Measurements from ENCODE around the gene SMC5.

Gene SMC5

DNA sequence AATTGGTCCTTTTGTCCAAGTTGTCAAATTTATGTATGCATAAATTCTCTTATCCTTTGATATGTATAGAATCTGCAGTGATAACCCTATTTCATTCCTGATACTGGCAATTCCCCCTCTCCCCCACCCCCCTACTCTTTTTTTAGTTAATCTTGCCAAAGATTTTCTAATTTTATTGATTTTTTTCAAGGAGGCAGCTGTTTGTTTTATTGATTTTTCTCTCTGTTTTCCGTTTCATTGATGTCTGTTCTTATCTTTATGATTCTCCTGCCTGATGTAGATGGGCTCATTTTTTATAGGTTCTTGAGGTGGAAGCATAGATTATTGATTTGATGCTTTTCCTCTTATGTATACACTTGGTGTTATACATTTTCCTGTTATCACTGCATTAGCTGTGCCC, 34.4 kb downstream of the SMC5 start:
- Mint-ChIP-seq H3K4me3 (no peak overlapping the region), H3K9me3 (peaks cover 46% of the 10 kb centered on the region), H3K4me1 (no peaks in the 10 kb centered on the region), H3K36me3 (ENCODE audit: low read depth) (peaks cover 85% of the 10 kb centered on the region), H3K27ac (no peak overlapping the region), H3K27me3 (ENCODE audit: low read depth, poor library complexity) (peaks cover 5% of the 10 kb centered on the region)
- DNase-seq, result no peak
- TF ChIP-seq, protein P1, sequence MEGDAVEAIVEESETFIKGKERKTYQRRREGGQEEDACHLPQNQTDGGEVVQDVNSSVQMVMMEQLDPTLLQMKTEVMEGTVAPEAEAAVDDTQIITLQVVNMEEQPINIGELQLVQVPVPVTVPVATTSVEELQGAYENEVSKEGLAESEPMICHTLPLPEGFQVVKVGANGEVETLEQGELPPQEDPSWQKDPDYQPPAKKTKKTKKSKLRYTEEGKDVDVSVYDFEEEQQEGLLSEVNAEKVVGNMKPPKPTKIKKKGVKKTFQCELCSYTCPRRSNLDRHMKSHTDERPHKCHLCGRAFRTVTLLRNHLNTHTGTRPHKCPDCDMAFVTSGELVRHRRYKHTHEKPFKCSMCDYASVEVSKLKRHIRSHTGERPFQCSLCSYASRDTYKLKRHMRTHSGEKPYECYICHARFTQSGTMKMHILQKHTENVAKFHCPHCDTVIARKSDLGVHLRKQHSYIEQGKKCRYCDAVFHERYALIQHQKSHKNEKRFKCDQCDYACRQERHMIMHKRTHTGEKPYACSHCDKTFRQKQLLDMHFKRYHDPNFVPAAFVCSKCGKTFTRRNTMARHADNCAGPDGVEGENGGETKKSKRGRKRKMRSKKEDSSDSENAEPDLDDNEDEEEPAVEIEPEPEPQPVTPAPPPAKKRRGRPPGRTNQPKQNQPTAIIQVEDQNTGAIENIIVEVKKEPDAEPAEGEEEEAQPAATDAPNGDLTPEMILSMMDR (IDR thresholded peaks at IDR 0.05), result no peak

DNA sequence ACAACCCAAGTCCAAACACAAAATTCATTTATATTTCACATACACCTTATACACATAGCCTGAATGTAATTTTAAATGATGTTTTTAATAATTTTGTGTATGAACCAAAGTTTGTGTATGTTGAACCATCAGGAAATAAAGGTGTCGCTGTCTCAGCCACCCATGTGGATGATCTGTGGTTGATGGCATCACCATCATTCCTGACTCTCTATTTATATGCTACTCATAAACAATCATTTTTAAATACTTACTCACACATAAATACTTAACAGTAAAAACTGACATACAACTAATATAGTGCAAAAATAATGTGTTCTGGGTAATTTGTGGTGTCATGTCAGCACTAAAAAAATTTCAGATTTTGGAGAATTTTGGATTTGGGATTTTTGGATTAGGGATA, 38.4 kb downstream of the SMC5 start:
- H3K4me3 Mint-ChIP-seq, result no peak overlapping the region
- DNase-seq, result no peak
- peaks cover 28% of the 10 kb centered on the region for H3K9me3 Mint-ChIP-seq
- no peaks in the 10 kb centered on the region for H3K4me1 Mint-ChIP-seq
- peaks cover 5% of the 10 kb centered on the region for H3K27me3 Mint-ChIP-seq (ENCODE audit: low read depth, poor library complexity)
- H3K36me3 Mint-ChIP-seq (ENCODE audit: low read depth), result peaks cover 82% of the 10 kb centered on the region
- TF ChIP-seq, protein P1 (IDR thresholded peaks at IDR 0.05), result no peak
- H3K27ac Mint-ChIP-seq, result no peak overlapping the region

DNA sequence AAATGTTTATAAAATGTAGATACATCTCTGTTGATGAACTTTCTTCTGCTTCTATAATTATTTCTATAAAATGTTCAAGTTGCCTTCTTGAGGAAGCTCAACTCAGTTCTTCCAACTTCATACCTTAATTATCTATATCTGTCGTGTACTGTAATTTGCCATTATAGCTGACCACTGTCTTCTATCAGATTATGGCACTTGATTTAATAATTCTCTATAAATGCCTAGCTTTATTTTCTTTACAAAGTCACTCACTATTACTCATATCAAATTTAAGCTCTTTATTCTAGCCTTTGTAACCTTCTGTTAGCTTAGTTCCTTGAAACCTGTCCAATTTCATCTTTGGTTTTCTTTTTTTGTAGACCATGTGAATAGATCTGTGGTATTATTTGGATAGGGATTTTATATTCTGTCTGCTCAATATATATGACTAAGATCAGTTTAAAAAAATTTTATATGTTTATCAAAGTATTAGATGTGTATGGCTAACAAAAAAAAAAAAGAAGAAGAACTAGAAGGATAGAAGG, 39.5 kb downstream of the SMC5 start:
- peaks cover 16% of the 10 kb centered on the region for H3K9me3 Mint-ChIP-seq

DNA sequence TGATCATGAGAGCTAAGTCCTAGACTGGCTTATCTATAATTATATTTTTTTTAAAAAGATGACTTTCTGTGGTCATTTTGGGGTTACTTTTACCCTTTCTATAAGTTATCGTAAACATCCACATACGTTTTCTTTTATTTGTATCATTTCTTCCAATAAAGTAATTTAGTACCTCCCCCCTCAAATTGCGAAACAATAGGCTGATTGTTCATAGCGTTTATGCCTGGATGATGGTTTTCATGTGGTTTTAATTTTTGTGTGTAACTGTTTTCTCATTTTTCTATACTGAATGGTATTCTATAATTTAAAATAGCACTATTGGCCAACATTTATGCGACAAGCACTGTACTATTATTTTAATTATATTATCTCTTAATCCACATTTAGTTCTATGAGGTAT, 44.5 kb downstream of the SMC5 start:
- Mint-ChIP-seq H3K4me1 (no peaks in the 10 kb centered on the region), H3K9me3 (peaks cover 12% of the 10 kb centered on the region), H3K27me3 (ENCODE audit: low read depth, poor library complexity) (no peaks in the 10 kb centered on the region), H3K27ac (no peak overlapping the region), H3K4me3 (no peak overlapping the region), H3K36me3 (ENCODE audit: low read depth) (peaks cover 88% of the 10 kb centered on the region)
- no peak for DNase-seq
- TF ChIP-seq, protein P1 (IDR thresholded peaks at IDR 0.05), result no peak

More for the DNA sequence above, 39.5 kb downstream of the SMC5 start:
- Mint-ChIP-seq H3K36me3 (ENCODE audit: low read depth) (peaks cover 79% of the 10 kb centered on the region), H3K4me1 (no peaks in the 10 kb centered on the region), H3K27me3 (ENCODE audit: low read depth, poor library complexity) (peaks cover 3% of the 10 kb centered on the region), H3K27ac (no peak overlapping the region), H3K4me3 (no peak overlapping the region)
- no peak for DNase-seq
- TF ChIP-seq, protein P1 (IDR thresholded peaks at IDR 0.05), result no peak

DNA sequence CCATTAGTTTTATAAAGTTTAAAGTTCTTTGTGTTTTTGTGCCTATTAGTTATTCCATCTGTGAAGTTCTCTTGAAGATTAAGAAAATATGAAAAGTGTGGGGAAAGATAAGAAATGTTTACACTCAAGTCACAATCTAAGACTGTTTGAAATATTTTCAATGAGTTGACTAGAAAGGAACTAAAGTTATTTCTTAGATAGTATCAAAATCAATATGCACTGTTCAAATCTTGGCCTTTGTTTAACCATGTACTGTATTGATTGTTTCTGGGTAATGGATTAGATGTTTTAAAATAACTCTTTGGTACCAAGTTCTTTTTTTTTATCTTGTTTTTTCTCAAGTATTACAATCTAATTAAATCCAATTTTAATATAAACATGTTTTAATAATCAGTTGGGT, 46.0 kb downstream of the SMC5 start:
- TF ChIP-seq, protein P1 (IDR thresholded peaks at IDR 0.05), result no peak
- no peak for DNase-seq
- H3K4me3 Mint-ChIP-seq, result no peak overlapping the region
- H3K9me3 Mint-ChIP-seq, result peaks cover 25% of the 10 kb centered on the region
- no peak overlapping the region for H3K27ac Mint-ChIP-seq
- no peaks in the 10 kb centered on the region for H3K4me1 Mint-ChIP-seq
- H3K36me3 Mint-ChIP-seq (ENCODE audit: low read depth), result peaks cover 88% of the 10 kb centered on the region
- H3K27me3 Mint-ChIP-seq (ENCODE audit: low read depth, poor library complexity), result no peaks in the 10 kb centered on the region

DNA sequence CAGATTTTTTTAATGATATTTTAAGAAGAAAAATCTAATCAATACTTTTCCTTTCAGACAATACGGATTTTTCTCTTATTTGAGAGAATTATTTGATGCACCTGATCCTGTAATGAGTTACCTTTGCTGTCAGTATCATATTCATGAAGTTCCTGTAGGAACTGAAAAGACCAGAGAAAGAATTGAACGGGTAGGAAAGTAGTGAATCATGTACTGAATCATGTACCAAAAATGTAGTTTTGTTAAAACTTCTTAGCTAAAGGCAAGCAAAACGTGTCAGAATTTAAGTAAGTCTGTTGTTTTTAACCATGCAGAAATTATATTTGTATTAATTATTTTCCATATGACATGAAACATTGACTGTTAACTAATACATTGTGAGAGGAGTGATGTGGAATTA, 56.6 kb downstream of the SMC5 start:
- Mint-ChIP-seq H3K4me3 (no peak overlapping the region), H3K36me3 (ENCODE audit: low read depth) (peaks cover 58% of the 10 kb centered on the region), H3K9me3 (peaks cover 9% of the 10 kb centered on the region), H3K4me1 (no peaks in the 10 kb centered on the region), H3K27ac (no peak overlapping the region), H3K27me3 (ENCODE audit: low read depth, poor library complexity) (peaks cover 2% of the 10 kb centered on the region)
- TF ChIP-seq, protein P1 (IDR thresholded peaks at IDR 0.05), result no peak
- DNase-seq, result no peak
